HL-60/S4 treated with retinoic acid at 250 ng/mL for 4 days and 3 days (cell line): ENCODE results near the gene CUEDC1.
"Not testable (repeated sequence)": the region's sequence is repeated elsewhere in the genome, so short reads cannot be mapped to it uniquely, and the experiment has no call there.

Source experiments
- in situ Hi-C: fragments of 300-500 bp; cut with MboI; formaldehyde crosslinking; loops from 2 replicates; pipeline ENCODE4 v1.7.0; 2022; ENCODE audit warnings: low sequenced_read_pairs

CUEDC1 gene

DNA sequence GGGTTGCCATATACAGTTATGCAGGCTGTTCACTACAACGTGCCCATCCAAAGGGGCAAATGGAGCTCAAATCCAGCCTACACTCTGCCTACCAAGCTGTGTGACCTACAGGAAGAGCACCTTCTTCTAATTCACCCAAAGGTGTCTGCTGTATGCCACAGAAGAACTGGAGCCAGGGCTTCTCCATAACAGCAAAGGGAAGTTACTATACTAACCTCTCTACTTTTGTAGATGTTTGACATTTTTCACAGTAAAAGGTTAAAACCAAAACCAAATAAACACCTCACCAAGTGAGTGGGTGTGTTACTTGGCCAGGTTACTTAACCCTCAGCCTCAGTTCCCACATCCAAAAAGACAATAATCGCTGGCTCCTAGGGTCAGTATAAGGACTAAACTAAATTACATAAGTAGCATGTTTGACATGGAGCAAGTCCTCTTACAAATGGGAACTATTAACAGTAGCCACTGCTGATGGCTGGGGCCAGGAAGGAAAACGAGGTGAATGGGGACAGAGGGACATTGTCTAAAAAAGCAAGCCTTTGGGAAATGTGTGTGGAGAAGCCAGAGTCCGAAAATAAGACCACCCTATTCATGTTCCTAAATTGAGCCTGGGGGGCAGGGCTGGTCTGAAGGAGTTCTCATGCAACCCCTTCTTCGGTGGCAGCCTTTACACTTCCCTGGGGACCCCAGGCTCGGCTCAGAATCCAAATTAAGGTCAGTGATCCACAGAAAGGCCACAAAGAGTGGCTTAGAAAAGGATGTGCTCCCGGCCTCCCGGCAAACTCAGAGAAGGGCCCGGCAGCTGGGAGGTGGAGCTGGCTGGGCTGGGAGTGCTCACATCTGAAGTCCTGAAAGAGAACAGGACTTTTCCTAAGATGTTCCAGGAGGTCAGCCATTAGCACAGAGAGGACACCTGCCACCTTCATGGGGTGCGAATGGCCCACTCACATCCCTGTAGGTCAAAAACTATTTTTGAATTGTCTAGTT is 13.5 kb downstream of the CUEDC1 start:
- in situ Hi-C loops: no loop called here

DNA sequence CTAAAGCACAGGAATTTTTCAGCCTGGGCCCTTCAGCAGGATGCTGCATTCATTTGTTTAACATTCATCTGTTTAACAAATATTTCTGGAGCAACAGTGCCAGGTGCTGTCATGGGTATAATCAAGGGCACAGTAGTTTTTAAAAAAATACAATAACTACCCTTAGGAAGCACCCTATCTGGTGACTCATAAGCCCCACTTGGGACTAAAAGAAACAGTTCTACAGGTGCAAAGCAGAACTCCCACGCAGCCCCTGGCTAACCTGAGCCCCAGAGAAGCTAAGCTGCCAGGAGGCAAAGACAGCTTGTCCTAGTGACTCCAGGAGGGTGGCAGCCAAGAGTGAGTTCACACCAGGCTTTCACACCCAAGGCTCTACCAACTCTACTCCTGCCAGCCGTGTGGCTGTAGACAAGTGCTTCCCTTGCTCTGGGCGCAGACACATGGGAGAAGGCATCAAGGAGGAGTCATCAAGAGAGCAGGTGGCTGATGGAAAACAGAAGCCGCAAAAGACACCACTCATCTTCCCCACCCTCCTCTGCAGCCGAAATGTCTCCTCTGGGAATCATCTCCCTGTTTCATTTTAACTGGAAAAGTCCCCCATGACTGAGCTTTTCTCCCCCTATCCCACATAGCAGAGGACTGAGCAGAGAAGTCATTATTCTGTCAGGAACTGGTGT is 14.4 kb downstream of the CUEDC1 start:
- in situ Hi-C loops: no loop called here

DNA sequence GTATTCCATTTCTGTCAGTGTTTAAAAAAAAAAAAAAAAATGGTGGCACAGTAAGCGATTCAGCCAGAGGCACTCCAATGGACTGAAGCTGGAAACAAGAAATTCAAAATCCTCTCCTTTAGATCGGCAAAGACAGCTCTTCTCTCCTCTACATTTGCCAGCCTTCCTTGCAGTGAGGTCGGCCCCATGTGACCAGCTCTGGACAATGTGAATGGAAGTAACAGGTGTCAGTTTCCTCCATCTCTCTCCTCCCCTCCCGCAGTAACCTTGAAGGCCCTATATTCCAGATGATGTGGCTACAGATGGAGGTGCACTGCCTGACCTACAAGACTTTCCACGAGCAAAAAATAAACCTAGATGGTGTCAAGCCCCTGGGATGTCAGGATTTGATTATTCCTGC is 15.0 kb downstream of the CUEDC1 start:
- in situ Hi-C loops: no loop called here

DNA sequence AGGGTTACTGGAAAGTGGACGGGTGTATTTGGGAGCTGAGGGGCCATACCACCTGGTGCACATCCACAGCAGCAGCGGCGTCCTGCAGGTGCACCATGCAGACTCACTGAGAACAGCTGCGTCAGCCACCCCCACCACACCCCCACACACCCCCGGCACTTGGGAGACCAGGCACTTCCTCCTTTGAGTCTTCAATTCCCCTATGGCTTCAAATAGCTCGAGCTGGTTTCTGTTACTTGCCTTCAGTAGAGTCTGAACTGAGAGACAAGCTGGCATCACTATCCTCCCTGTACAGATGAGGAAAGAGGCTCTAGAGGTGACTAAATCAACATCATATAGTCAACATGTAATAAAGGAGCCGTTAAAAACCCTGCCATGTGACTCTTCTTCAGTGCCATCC is 15.4 kb downstream of the CUEDC1 start:
- in situ Hi-C loops: no loop called here

DNA sequence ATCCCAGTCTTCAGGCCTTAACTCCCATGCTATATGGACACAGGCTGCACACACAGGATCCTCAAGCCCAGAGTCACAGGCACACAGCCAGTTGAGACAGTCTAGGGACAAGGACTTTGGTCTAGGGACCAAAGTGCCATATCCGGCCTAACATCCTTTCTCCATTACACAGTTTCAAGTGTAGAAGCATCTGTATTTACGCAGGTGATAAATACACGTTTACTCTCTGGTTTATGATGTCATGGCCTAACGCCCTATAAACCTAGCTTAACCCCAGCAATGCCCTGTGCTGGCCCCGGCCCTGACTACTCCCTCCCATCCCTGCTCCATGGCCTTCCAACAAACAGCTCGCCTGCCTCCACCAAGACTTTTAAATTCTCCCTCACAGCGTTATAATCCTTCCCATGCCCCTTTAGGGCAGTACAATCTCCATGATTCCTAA is 17.1 kb downstream of the CUEDC1 start:
- in situ Hi-C loops: no loop called here

DNA sequence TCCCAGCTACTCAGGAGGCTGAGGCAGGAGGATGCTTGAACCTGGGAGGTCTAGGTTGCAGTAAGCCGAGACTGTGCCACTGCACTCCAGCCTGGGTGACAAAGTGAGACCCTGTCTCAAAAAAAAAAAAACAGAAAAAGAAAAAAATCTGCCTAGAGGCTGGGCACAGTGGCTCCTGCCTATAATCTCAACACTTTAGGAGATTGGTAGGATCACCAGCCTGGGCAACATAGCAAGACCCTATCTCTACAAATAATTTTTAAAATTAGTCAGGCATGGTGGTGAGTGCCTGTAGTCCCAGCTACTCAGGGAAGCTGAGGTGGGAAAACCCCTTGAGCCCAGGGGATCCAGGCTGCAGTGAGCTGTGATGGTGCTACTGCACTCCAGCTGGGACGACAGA is 17.7 kb downstream of the CUEDC1 start:
- in situ Hi-C loops: no loop called here

DNA sequence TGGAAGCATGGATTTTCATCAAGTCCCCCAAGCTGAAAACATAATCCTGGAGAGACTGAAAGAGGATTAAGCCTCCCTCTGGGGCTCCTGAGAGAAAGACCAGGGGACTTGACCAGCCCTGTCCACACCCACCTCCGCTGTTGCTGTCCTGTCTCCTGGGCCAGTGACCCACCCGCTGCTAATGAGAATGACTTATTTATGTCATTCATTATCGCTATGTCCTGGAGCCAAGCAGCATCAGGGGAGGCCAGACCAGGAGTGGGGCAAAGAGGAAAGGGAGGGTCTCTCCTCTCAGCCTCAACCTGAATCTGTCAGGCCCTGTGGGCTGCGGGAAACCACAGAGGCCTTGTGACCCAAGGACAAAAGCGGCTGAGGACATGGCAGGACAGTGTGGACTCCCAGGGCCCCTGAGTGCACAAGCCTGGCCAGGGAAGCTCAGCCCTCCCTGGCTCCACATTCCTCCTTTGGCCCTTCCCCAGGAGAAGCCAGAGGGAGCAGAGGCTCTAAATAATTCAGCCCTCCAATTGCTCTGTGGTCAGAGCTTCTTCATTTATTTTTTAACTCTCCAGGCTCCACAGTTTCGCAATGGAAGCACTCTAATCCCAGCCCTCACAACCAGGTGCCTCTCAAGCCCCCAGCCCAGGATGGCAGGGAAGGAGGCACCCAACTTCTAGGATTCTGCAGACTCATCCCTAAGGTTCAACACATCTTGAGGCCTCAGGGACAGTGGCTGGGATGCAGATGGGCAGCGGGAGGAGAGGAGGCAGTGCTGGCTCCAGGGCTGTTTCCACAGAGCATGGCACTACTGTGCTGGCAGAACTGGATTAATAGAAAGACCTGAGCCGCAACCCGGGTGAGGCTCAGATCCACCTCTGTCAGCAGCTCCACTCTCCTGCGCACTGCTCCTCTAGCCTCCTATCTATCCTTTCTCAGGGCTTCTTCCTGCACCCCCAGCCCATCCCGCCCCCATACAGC is 19.1 kb downstream of the CUEDC1 start:
- in situ Hi-C loops: no loop called here

DNA sequence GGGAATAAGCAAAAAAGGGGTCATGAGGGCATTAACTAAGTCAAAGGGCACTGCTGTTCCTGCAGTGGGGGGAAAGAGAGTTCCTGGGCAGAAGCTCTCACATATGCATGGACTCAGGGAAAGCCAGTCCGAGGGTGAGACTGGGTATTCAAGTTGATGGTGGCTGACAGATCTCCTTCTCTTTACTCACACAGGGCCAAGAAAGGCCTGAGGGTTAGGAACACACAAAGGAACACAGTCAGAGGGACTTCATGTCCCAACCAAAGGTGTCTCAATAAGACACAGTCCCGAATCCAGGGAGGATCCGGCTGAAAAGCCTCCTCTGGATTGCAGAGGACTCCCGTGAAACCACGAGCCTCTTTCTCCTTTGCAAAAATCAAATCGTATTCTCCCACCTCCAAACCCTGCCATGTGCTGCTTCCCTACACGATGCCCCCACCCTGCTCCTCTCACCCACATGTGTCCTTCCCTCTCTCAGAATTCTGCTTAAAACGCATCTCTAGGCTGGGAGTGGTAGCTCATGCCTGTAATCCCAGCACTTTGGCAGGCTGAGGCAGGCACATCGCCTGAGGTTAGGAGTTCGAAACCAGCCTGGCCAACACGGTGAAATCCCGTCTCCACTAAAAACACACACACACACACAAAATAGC is 23.6 kb downstream of the CUEDC1 start:
- in situ Hi-C loops: no loop called here

DNA sequence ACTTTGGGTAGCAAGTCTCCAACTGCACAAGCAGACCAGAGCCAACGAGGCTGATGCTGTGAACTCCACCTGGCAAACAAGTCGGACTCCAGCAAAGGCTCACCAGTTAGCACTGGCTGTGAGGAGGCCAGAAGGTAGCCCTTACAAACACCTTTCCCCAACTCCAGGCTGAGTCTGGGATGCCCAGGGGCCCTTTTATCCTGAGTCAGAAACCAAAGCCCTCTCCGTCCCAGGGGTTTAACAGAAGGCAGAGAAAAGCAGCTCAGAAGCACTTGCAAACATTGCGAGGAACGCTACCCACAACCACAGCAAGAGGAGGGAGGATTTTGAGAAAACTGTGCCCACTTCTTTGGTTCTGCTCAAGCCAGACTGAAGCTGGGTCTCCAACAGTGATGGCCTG is 25.0 kb downstream of the CUEDC1 start:
- in situ Hi-C loops: no loop called here

DNA sequence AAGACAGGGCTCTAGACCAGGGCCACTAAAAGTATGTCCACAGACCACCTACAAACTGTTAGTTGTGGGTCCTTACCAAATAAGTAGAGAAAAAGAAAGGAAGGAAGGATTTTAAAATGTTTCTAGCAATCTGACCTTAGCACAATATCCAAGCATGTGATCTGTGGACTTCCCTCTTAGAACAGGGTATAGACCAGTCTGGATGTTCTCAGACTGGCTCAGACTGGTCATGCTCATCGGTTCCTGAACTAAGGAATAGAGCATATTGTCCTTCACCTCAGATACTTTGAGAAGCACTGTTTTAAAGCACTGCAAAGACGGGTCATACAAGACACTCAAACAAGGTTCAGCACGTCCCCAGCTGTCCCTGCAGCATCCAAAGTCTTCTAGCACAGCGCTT is 25.8 kb downstream of the CUEDC1 start:
- in situ Hi-C loops: no loop called here

DNA sequence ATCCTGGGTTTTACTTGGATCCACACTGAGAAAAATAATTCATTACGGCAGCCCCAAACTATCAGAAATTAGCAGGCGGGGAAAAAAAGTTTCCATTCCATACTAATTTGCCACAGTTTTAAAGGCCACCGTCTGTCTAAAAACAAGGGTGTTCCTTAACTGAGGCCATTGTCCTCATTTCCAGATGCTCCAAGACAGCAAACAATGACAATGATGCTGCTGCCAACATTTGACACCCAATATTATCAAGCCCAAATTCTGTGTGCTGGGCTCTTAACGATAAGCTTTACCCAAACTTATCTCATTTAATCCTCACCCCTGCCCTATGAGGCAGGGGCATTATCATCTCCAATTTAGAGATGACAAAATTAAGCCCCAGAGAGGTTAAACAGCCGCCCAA is 26.3 kb downstream of the CUEDC1 start:
- in situ Hi-C loops: no loop called here

DNA sequence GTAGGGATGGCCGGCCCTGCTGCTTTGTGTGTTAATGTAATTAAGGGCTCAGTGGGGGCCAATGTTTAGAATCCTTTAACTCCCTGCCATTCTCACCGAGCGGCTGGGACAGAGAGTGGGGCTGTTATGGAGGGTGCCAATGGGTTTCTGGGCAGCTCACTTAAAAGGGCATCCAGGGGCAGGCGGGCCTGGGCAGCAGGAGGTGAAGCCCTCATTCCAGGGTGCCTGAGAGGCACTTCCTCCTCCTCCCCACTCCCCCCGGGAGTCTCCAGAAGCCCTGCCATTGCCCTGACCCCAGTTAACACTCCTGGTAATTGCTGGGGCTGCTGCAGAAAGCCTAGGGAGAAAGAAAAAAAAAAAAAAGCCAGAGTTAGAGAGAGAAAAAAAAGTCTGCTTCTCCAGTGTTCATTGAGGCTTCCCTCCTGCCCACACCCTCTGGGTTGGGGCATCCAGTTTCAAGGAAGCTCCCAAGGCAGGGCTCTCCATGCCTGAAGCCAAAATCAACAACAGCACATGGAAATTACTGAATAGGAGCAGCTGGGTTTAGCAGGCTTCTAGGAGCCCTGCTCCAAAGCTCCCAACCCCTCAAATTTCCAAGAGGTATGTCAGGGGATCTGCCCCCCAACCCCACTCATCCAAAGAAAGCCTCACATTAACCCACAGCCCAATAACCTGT is 28.0 kb downstream of the CUEDC1 start:
- in situ Hi-C loops: no loop called here

DNA sequence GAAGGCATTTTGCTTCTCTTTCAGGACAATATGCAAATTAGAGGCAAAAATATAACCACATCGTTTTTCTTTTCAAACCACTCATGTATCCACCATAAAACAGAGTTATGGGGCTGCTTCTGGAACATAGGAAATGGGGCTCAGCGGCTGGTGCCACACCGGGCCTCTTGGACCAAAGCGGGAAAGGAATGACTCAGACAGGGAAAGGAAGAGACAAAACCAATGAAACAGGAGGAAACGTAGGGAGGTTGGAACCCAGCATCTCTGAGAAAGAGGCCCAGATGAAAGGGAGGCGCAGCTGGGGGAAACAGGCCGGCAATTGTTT is 28.5 kb downstream of the CUEDC1 start:
- in situ Hi-C loops: no loop called here

DNA sequence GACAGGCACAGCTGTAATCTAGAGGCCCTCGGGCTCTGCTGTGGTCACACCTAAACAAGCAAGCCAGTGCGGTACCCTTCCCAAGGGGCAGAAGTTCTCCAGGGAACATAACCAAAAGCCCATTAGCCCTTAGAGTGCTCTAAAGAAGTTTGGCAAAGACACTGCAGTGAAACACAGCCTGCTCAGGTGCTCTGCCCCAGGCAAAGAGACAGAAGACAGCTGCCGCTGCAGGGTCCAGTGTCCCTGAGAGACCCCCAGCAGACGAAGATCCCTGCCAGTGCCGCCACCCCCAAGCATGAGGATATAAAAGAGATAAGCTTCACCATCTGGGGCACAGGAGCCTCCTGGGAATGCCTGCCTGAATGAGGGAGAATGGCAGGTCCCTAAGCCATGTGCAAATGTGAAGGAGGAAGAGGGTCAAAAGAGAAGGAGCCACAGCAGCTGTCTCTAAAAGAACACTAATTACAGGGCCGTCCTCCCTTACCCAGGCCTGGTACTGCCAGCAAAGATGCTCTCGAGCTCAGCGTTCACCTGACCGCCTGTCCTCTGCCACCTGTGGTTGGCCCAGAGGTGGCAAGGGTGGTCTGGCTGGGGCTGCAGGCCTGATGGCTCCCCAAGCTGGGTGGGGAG is 29.7 kb downstream of the CUEDC1 start:
- in situ Hi-C loops: no loop called here

DNA sequence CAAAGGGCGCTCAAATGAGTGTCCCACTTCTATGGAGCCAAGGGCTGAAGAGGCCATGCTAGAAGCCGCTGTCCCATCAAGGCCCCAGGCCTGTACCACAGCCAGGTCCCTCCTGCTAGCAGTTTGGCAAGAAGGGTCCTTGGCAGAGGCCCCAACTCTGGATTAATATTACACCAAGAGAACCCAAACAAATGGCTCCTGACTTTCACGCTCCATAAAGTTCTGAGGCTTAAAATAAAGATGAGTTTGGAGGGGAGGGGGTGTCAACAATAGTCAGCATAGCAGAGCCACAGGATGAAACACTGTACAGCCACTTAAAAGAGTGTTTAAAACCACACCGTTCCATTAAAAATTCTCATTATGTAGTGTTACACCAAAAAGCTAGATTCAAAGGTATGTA is 30.5 kb downstream of the CUEDC1 start:
- in situ Hi-C loops: no loop called here

DNA sequence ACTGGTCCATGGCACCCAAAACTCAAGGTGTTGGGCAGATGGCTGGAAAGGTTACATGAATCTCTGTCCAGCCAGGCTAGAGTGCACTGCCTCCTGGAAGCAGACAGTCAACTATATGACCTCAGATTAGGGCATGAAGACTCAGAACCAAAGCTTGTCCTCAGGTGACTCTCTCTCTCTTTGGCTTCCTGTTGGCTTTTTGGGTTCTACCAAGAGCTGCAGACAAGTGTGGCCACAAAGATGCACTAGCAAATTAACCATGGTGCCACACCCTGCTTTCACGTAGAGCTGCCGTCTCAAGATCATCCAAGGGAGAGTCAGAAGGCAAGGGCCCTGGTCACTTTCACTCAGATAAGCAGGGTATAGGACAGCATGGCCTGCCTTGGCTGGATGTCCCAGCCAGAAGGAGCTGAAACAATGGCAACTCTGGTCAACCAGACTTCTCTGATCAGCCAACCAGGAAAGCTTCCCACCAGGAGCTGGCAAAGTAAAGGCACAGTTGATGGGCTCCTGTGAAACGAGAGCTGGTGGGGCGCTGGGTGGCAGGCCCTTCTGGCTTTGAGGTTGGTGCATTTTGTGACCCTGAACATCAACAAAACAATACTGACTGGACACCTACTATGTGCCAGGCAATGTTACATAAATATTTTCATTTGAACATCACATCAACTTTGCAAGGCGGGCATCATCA is 31.9 kb downstream of the CUEDC1 start:
- in situ Hi-C loops: no loop called here

DNA sequence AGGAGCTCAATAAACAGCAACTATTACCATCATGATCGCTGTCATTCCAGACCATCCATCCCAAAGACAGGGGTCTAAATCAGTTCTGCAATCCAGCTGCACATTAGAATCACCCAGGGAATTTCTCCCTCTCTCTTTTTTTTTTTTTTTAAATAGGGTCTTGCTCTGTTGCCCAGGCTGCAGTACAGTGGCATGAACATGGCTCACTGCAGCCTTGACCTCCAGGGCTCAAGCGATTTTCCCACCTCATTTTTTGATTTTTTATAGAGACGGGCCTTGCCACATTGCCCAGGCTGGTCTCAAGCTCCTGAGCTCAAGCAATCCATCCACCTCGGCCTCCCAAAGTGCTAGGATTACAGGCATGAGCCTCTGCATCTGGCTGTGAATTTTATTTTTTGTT is 32.5 kb downstream of the CUEDC1 start:
- in situ Hi-C loops: not testable (repeated sequence)

DNA sequence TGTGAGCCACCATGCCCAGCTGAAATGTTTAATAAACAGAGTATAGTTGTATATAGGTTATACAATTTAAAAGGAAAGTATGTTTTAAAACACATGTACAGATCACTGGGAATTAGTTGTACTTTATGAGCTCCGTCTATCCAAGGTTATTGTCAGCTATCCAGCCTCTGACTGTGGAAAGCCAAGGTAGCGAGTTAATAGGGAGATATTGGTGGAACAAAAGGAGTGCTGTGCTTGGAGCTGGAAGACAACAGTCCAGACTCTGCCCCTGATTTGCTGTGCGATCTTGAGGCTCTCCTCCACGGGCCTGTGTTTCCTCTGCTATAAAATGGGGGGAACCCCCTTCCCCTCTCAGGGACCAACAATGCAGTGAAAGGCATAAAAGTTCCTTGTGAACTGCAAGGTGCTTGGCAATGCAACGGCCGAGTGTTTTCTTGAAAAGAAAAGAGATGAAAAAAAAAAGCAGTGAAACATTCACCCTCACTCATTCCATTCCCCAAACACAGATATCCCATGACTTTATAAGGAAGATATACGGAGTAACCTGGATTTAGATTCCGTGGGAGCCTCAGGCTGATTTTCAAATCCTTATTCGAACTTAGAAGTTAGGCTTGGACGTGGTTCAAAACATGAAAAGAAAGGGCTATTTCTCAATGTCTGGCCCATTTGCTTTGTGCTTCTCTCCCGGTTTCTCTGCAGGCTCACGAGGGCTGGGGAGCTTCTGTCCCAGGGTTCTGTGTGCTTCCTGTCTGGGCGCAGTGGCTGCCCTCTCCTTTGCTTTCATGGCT is 34.1 kb downstream of the CUEDC1 start:
- in situ Hi-C loops: no loop called here
